ENCODE results near the gene ARID2. TPM values are rescaled to one million over a fixed set of nuclear protein-coding genes. Genes with fewer than 3 reads are reported as not detected.

Gene ARID2
- total and polyA plus RNA-seq, 2 of the 4 experiments (the other 2 are of a cell fraction), result 5.4 to 28.1 TPM

- H3K9me1 ChIP-seq (ENCODE audit: insufficient read depth, low read length), result 0 out of 2 replicates have a peak, but pooled peaks cover 3% of the 10 kb centered on the region
- no peak overlapping the region for H3K23ac ChIP-seq (ENCODE audit: low read depth, low read length)
- TF ChIP-seq CEBPB (IDR thresholded peaks at IDR 0.05; ENCODE audit: low read depth, low read length), result peak; percentile 37; the same call in 1 of the 2 replicates
- TF ChIP-seq USF2 (IDR thresholded peaks at IDR 0.05; ENCODE audit: low read depth, low read length), result no peak
- TF ChIP-seq RCOR1 (IDR thresholded peaks at IDR 0.05; ENCODE audit: insufficient replicate concordance, low read length), result no peak
- no peak for TF ChIP-seq RAD21 (IDR thresholded peaks at IDR 0.05; ENCODE audit: low read length)
- no peak for TF ChIP-seq NFE2L2 (IDR thresholded peaks at IDR 0.05; ENCODE audit: low read depth, low read length)
- no peak overlapping the region for H3K9ac ChIP-seq (ENCODE audit: low read depth, low read length)
- no peak overlapping the region for H2AFZ ChIP-seq (replicated peaks; ENCODE audit: low read length, poor library complexity)
- H3K27ac ChIP-seq (ENCODE audit: insufficient read depth, low read length), result no peak overlapping the region
- H3K9me3 ChIP-seq (ENCODE audit: control insufficient read depth, insufficient read depth, low read length), result no peaks in the 10 kb centered on the region
- no peak overlapping the region for H3K4me2 ChIP-seq (ENCODE audit: low read depth, low read length)
- H3K4me1 ChIP-seq (ENCODE audit: control insufficient read depth, insufficient read depth, low read length), result no peaks in the 10 kb centered on the region
- H3K4me3 ChIP-seq (ENCODE audit: insufficient read depth, low read depth, low read length), result no peak overlapping the region
- ATAC-seq (ENCODE audit: low read depth) (peak; percentile 21), DNase-seq (peak; percentile 11)
- peaks cover 2% of the 10 kb centered on the region; the same call in 1 of the 2 replicates for H3K36me3 ChIP-seq (ENCODE audit: control insufficient read depth, insufficient read depth, low read length)
- dilution Hi-C loops (cut with HindIII; ENCODE audit: low sequenced_read_pairs, unreplicated experiment), result no loop called here
- H4K8ac ChIP-seq (ENCODE audit: low read depth in 2 of 2, low read length in 2 of 2), result no peak overlapping the region
- H2BK20ac ChIP-seq (ENCODE audit: low read depth, low read length), result no peak overlapping the region
- H3K18ac ChIP-seq (ENCODE audit: low read depth, low read length), result no peak overlapping the region
- CTCF ChIA-PET, result no interaction called here
- no peak overlapping the region for H2AK5ac ChIP-seq (ENCODE audit: low read depth, low read length)
- H3K56ac ChIP-seq (ENCODE audit: extremely low read depth, insufficient read depth, low read length), result no peak overlapping the region
- H3K4ac ChIP-seq (ENCODE audit: low read depth, low read length), result no peak overlapping the region
- peaks cover 8 to 31% of the 10 kb centered on the region in 2 experiments; a peak in 3 of 4 replicates for H3K79me1 ChIP-seq (ENCODE audit: low read depth in 1 of 2, low read length in 2 of 2)
- no peak overlapping the region for H3K14ac ChIP-seq (replicated peaks; ENCODE audit: low read depth, low read length)
- H4K91ac ChIP-seq (ENCODE audit: insufficient read depth, low read depth, low read length), result no peak overlapping the region
- H2BK120ac ChIP-seq (ENCODE audit: low read depth, low read length), result no peak overlapping the region
- in situ Hi-C loops (cut with MboI; ENCODE audit: low sequenced_read_pairs), result no loop called here
- peaks cover 7% of the 10 kb centered on the region; the same call in 1 of the 2 replicates for H4K20me1 ChIP-seq (ENCODE audit: insufficient read depth, low read length)
- no peak overlapping the region for H2BK15ac ChIP-seq (ENCODE audit: low read depth, low read length)
- no peak overlapping the region for H2AK9ac ChIP-seq (replicated peaks; ENCODE audit: low read depth, low read length, poor library complexity)
- BruUV-seq (replicated peaks), result no TSS peak
- POLR2A ChIA-PET (ENCODE audit: unreplicated experiment), result no interaction called here
- intact Hi-C loops (cut with micrococcal nuclease), result no loop called here
- no peaks in the 10 kb centered on the region for H3K27me3 ChIP-seq (ENCODE audit: control insufficient read depth, insufficient read depth, low read length)
- no peak overlapping the region for H2BK5ac ChIP-seq (ENCODE audit: low read depth, low read length, poor library complexity, severe bottlenecking)
- H4K5ac ChIP-seq (ENCODE audit: low read depth, low read length), result no peak overlapping the region
These were observed 59.5 kb downstream of the ARID2 start for GRCh38 chr12:45789025-45789424.
